Colonic mucosa (tissue), 4 donors: Measurements from ENCODE around the gene AXIN1. TPM values are rescaled to one million over a fixed set of nuclear protein-coding genes. Genes with fewer than 3 reads are reported as not detected.

Experiments used
- DNase-seq: peaks from one replicate; pipeline ENCODE4 v3.0.0-alpha.2; 2020
- H3K27ac ChIP-seq: fragments of 200-600 bp; one replicate; pipeline ENCODE4 v1.8.0; 2021
- H3K27me3 ChIP-seq: fragments of 200-600 bp; one replicate; pipeline ENCODE4 v1.8.0; 2021
- H3K36me3 ChIP-seq: fragments of 200-600 bp; one replicate; pipeline ENCODE4 v1.8.0; 2021
- H3K4me1 ChIP-seq: fragments of 200-600 bp; one replicate; pipeline ENCODE4 v1.8.0; 2021; ENCODE audit warnings: mild to moderate bottlenecking
- H3K4me3 ChIP-seq: fragments of 200-600 bp; one replicate; pipeline ENCODE4 v1.8.0; 2021
- H3K9ac ChIP-seq, 2 donors: one replicate each; pipeline ENCODE4 v1.7.0; 2013; ENCODE audit warnings: control low read depth in 2 of 2, low read depth in 2 of 2, low read length in 2 of 2
- H3K9me3 ChIP-seq: fragments of 200-600 bp; one replicate; pipeline ENCODE4 v1.8.0; 2021
- intact Hi-C: fragments of 100-400 bp; cut with DNase I; formaldehyde crosslinking; loops from one replicate; pipeline ENCODE4 v1.14.1; 2022
- total RNA-seq, 2 donors: library from RNA; stranded (reverse); fragmentation: NEBNext Ultra II Directional in 1 of 2; extraction: Animal tissue kit (Norgen Biotek cat#: 25700) in 1 of 2; gene quantifications; one replicate each; pipeline ENCODE4 v1.2.1, GENCODE V29; 2021
- TF ChIP-seq, protein P1 (sequence below): fragments of 200-600 bp; IDR thresholded peaks from one replicate; pipeline ENCODE4 v1.8.0; 2022; ENCODE audit warnings: antibody characterized with exemption, mild to moderate bottlenecking
- donor health status: healthy.
- donor health status: DM: no; HTN: no; CAD: no.
- donor health status: DM: no; HTN: no; CAD: no.

AXIN1 gene
- total RNA-seq, 2 donors from 2014 or later, result 33.4 to 34.3 TPM

DNA sequence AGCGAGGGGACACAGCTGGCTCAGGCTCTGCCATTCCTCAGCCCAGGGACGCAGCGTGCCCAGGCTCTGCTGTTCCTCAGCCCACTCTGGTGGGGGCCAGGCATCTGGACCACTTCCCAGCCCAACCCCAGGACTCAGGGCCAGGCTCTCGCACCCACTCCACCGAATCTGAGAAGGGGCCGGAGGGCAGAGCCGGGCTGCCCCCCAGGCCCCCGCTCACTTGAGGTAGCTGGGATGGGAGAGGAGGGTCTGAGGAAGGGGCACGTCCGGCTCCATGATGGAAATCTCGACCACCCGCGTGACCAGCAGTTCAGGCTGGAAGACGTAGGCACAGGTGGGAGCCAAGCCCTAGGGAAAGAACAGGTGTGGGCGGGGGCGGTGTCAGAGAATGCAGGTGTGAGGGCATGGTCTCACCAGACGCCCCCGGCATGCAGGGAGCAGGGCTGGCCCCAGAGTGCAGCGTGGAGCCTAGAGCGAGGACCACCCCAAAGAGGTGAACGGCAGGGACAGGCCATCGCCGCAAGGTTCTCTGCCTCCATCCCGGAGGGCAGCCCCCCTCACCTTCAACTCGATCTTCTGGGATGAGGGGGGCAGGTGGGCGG is 24.4 kb upstream of the AXIN1 start:
- Histone ChIP-seq H3K27me3 (no peaks in the 10 kb centered on the region), H3K4me1 (peaks cover 15% of the 10 kb centered on the region), H3K36me3 (peaks cover 8% of the 10 kb centered on the region), H3K9ac (no peak overlapping the region), H3K4me3 (no peak overlapping the region), H3K9me3 (no peaks in the 10 kb centered on the region), H3K27ac (no peak overlapping the region)
- intact Hi-C loops, result no loop called here
- no peak for DNase-seq
- TF ChIP-seq, protein P1, sequence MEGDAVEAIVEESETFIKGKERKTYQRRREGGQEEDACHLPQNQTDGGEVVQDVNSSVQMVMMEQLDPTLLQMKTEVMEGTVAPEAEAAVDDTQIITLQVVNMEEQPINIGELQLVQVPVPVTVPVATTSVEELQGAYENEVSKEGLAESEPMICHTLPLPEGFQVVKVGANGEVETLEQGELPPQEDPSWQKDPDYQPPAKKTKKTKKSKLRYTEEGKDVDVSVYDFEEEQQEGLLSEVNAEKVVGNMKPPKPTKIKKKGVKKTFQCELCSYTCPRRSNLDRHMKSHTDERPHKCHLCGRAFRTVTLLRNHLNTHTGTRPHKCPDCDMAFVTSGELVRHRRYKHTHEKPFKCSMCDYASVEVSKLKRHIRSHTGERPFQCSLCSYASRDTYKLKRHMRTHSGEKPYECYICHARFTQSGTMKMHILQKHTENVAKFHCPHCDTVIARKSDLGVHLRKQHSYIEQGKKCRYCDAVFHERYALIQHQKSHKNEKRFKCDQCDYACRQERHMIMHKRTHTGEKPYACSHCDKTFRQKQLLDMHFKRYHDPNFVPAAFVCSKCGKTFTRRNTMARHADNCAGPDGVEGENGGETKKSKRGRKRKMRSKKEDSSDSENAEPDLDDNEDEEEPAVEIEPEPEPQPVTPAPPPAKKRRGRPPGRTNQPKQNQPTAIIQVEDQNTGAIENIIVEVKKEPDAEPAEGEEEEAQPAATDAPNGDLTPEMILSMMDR, result no peak

DNA sequence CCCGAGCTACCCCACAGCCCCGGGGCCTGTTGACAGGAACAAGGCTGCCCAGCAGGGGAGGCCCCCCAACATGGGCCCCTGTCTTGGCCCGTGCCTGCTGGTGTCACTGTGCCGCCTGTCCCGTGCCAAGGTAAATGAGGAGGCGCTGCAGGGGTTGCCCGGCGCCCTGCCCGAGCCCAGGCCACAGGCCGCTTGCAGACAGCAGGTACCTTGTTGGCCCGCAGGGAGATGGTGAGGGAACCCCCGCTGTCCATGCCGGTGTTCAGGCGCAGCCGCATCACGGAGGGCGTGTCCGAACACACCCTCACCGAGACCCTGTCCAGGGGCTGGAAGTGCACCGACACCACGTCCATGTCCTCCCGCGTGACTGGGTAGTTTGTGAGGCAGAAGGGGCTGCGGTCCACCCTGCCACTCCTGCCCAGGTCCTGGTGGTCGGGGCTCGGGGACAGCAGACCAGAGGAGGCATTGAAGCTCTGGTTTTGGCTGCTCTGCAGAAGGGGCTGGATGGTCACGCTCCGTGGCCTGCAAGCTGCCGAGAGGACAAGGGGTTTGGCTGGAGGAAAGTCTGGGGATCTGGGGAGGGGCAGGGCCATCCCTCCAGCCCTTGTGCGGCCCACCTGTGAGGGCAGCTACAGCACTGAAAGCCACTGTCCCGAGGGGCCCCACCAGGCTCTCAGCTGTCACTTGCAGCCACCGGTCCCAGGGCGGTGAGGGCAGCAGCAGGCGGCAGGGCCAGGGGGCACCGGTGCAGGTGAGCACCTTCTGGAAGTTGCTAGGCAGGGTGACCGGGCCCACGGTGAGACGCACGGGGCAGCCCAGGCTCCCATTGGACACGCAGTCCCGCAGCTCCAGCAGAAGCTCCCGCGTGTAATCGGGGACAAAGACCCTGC is 23.6 kb upstream of the AXIN1 start:
- Histone ChIP-seq H3K4me1 (peaks cover 15% of the 10 kb centered on the region), H3K27me3 (no peaks in the 10 kb centered on the region), H3K4me3 (no peak overlapping the region), H3K27ac (no peak overlapping the region), H3K9me3 (no peaks in the 10 kb centered on the region), H3K9ac (no peak overlapping the region), H3K36me3 (peaks cover 8% of the 10 kb centered on the region)
- DNase-seq, result no peak
- TF ChIP-seq, protein P1, result no peak
- intact Hi-C loops, result no loop called here

DNA sequence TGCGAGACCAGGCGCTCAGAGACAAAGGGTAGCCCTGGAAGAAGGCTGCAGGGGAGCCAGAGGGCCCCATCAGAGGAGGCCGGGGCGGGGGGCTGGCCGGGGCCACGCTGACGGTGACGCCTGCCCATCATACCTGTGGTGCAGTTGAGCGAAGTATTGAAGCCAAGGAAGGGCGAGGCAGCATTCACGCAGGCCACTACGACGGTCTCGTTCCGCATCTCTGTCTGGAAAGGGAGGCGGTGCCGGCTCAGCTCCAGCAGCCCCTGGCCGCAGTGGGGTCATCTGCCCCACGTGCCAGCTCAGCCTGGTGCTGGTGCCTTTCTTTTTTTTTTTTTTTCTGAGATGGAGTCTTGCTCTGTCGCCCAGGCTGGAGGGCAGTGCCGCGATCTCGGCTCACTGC is 22.7 kb upstream of the AXIN1 start:
- DNase-seq, result no peak
- no peak overlapping the region for H3K27ac ChIP-seq
- no peaks in the 10 kb centered on the region for H3K9me3 ChIP-seq
- intact Hi-C loops, result no loop called here
- peaks cover 16% of the 10 kb centered on the region for H3K4me1 ChIP-seq
- TF ChIP-seq, protein P1, result no peak
- H3K36me3 ChIP-seq, result peaks cover 8% of the 10 kb centered on the region
- no peaks in the 10 kb centered on the region for H3K27me3 ChIP-seq
- no peak overlapping the region for H3K4me3 ChIP-seq
- H3K9ac ChIP-seq, result no peak overlapping the region

DNA sequence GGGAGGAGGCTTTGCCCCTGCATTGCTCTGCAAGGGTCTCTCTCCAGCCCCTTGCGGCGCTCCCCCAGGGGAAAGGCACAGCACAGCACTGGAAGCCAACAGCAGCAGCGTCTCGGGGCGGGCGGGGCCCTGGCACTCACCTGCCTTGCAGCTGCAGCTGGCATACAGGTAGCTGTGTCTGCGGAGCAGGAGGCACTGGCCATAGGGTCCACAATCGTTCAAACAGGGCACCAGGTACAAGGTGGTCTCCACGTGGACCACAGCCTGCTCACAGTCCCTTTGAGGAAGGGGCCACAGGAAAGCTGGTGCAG is 22.0 kb upstream of the AXIN1 start:
- intact Hi-C loops, result no loop called here
- TF ChIP-seq, protein P1, result no peak
- Histone ChIP-seq H3K27me3 (no peaks in the 10 kb centered on the region), H3K27ac (no peak overlapping the region), H3K36me3 (peaks cover 8% of the 10 kb centered on the region), H3K4me1 (peaks cover 9% of the 10 kb centered on the region), H3K9me3 (no peaks in the 10 kb centered on the region), H3K4me3 (no peak overlapping the region), H3K9ac (no peak overlapping the region)
- no peak for DNase-seq

DNA sequence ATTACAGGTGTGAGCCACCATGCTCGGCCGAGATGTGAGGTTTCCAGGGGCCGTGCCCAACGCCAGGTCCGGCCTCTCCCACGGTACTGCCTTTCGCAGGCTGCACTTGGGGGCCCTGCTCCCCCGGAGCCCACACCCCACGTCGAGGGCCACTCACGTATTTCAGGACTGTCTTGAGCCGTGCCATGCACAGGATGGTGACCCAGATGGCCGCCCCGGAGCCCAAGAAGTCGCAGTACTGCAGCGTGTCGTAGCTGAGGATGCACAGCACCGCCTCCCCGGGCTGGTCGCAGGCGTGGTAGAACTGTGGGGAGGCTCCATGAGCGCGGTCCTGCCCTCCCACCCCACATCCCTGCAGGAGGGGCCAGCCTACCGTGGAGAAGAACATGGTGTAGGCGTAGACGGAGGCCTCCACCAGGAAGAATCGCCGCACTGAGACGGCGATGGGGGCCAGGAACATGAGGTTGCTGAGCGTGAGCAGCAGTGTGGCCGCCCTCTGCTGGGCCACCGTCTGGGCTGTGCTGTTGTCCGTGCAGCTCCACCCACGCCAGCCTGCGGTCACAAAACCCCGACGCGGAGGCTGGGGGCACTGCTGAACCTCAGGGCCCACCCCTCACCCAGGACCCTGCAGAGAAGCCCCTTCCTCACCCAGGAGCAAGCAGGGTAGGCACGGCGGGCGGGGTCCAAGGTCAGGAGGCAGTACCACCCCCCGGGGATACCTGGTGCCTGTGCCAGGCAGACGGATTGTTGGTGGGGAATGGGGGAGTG is 21.5 kb upstream of the AXIN1 start:
- Histone ChIP-seq H3K4me1 (peaks cover 5% of the 10 kb centered on the region), H3K27ac (no peak overlapping the region), H3K27me3 (no peaks in the 10 kb centered on the region), H3K4me3 (no peak overlapping the region), H3K9me3 (no peaks in the 10 kb centered on the region), H3K9ac (no peak overlapping the region), H3K36me3 (peaks cover 8% of the 10 kb centered on the region)
- intact Hi-C loops, result no loop called here
- DNase-seq, result no peak
- TF ChIP-seq, protein P1, result no peak
